Endothelial cell (in vitro differentiated cells): Measurements from ENCODE around the gene HELZ2. TPM values are rescaled to one million over a fixed set of nuclear protein-coding genes. Genes with fewer than 3 reads are reported as not detected.

Experiments used
- DNase-seq: peaks from one replicate; pipeline ENCODE4 v3.0.0; 2021; ENCODE audit warnings: low spot score
- H3K27ac Mint-ChIP-seq: one replicate; pipeline ENCODE4 v1.8.0; 2021; ENCODE audit warnings: mixed read lengths, inconsistent platforms; ENCODE audit not compliant: unreplicated experiment
- H3K27me3 Mint-ChIP-seq: one replicate; pipeline ENCODE4 v1.8.0; 2021; ENCODE audit warnings: mild to moderate bottlenecking, moderate library complexity, mixed read lengths, inconsistent platforms; ENCODE audit not compliant: unreplicated experiment
- H3K36me3 Mint-ChIP-seq: one replicate; pipeline ENCODE4 v1.8.0; 2021; ENCODE audit warnings: mild to moderate bottlenecking, low read depth, mixed read lengths, inconsistent platforms; ENCODE audit not compliant: unreplicated experiment
- H3K4me1 Mint-ChIP-seq: one replicate; pipeline ENCODE4 v1.8.0; 2021; ENCODE audit warnings: mild to moderate bottlenecking, mixed read lengths, inconsistent platforms; ENCODE audit not compliant: unreplicated experiment
- H3K4me3 Mint-ChIP-seq: one replicate; pipeline ENCODE4 v1.8.0; 2021; ENCODE audit warnings: mild to moderate bottlenecking, mixed read lengths, inconsistent platforms; ENCODE audit not compliant: unreplicated experiment
- H3K9me3 Mint-ChIP-seq: one replicate; pipeline ENCODE4 v1.8.0; 2021; ENCODE audit warnings: mixed read lengths, inconsistent platforms; ENCODE audit not compliant: unreplicated experiment
- CTCF ChIP-seq: fragments of 200-600 bp; sonication (generic); IDR thresholded peaks from one replicate; pipeline ENCODE4 v1.5.0; 2021; ENCODE audit warnings: antibody characterized with exemption; ENCODE audit not compliant: unreplicated experiment
- total RNA-seq: library from RNA; stranded (reverse); fragmentation: NEBNext Ultra II Directional; extraction: Animal tissue kit (Norgen Biotek cat#: 25700); gene quantifications from one replicate; pipeline ENCODE4 v1.2.1, GENCODE V29; 2021; ENCODE audit not compliant: unreplicated experiment

HELZ2 gene
- total RNA-seq, 1 donor from 2014 or later: 15.3 TPM

- no peaks in the 10 kb centered on the region for H3K4me1 Mint-ChIP-seq
- H3K36me3 Mint-ChIP-seq: peaks cover 24% of the 10 kb centered on the region
- H3K27me3 Mint-ChIP-seq: peaks cover 5% of the 10 kb centered on the region
- no peak for DNase-seq
- no peak for TF ChIP-seq CTCF
- no peak overlapping the region for H3K4me3 Mint-ChIP-seq
- H3K27ac Mint-ChIP-seq: no peak overlapping the region
- no peaks in the 10 kb centered on the region for H3K9me3 Mint-ChIP-seq
Measured at GRCh38 chr20:63595416-63596127, 21.5 kb upstream of the HELZ2 start.

- no peak for DNase-seq
- no peaks in the 10 kb centered on the region for H3K9me3 Mint-ChIP-seq
- H3K27ac Mint-ChIP-seq: no peak overlapping the region
- no peak overlapping the region for H3K4me3 Mint-ChIP-seq
- H3K36me3 Mint-ChIP-seq: peaks cover 17% of the 10 kb centered on the region
- peaks cover 5% of the 10 kb centered on the region for H3K27me3 Mint-ChIP-seq
- peaks cover 2% of the 10 kb centered on the region for H3K4me1 Mint-ChIP-seq
- TF ChIP-seq CTCF: no peak
Measured at GRCh38 chr20:63594043-63594561, 20.1 kb upstream of the HELZ2 start.

GRCh38 chr20:63592661-63593060, 18.6 kb upstream of the HELZ2 start:
- no peak for TF ChIP-seq CTCF
- Mint-ChIP-seq H3K27me3 (peaks cover 7% of the 10 kb centered on the region), H3K36me3 (peaks cover 13% of the 10 kb centered on the region), H3K4me1 (peaks cover 2% of the 10 kb centered on the region), H3K9me3 (no peaks in the 10 kb centered on the region), H3K27ac (no peak overlapping the region), H3K4me3 (no peak overlapping the region)
- DNase-seq: no peak

- H3K36me3 Mint-ChIP-seq: peaks cover 13% of the 10 kb centered on the region
- H3K4me1 Mint-ChIP-seq: peaks cover 2% of the 10 kb centered on the region
- H3K27me3 Mint-ChIP-seq: peaks cover 7% of the 10 kb centered on the region
- no peak for TF ChIP-seq CTCF
- H3K27ac Mint-ChIP-seq: no peak overlapping the region
- H3K4me3 Mint-ChIP-seq: no peak overlapping the region
- no peaks in the 10 kb centered on the region for H3K9me3 Mint-ChIP-seq
- no peak for DNase-seq
Measured at GRCh38 chr20:63591786-63592355, 17.8 kb upstream of the HELZ2 start.

GRCh38 chr20:63591147-63591533, 17.1 kb upstream of the HELZ2 start:
- Mint-ChIP-seq H3K4me3 (peak overlapping the region; percentile 51), H3K4me1 (peaks cover 2% of the 10 kb centered on the region), H3K36me3 (peaks cover 13% of the 10 kb centered on the region), H3K27me3 (peaks cover 8% of the 10 kb centered on the region), H3K27ac (peak overlapping the region; percentile 36), H3K9me3 (no peaks in the 10 kb centered on the region)
- TF ChIP-seq CTCF: no peak
- DNase-seq: no peak
